ENCODE data around the gene SLC35E4.

Gene SLC35E4

DNA sequence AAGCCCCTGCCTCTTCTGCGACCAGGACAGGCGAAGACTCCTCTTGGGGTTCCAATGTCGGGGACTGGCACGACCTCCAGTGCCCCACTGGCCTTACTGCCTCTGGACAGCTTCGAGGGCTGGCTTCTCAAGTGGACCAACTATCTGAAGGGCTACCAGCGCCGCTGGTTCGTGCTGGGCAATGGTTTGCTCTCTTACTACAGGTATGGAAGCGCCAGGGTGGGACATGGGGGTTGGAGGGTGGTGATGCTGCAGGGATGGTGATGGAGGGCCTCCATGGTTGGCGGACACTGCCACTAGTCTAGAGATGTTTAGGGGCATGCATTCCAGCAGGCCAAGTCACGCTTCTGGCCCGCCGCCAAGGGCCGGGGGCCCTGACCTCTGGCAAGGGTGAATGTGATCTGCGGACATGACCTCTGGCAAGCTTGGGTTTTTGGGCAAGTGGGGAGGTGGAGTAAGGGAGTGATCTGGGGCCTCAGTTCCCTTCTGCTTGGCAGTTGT is 59.8 kb downstream of the SLC35E4 start:
- DNase-seq, result no peak

DNA sequence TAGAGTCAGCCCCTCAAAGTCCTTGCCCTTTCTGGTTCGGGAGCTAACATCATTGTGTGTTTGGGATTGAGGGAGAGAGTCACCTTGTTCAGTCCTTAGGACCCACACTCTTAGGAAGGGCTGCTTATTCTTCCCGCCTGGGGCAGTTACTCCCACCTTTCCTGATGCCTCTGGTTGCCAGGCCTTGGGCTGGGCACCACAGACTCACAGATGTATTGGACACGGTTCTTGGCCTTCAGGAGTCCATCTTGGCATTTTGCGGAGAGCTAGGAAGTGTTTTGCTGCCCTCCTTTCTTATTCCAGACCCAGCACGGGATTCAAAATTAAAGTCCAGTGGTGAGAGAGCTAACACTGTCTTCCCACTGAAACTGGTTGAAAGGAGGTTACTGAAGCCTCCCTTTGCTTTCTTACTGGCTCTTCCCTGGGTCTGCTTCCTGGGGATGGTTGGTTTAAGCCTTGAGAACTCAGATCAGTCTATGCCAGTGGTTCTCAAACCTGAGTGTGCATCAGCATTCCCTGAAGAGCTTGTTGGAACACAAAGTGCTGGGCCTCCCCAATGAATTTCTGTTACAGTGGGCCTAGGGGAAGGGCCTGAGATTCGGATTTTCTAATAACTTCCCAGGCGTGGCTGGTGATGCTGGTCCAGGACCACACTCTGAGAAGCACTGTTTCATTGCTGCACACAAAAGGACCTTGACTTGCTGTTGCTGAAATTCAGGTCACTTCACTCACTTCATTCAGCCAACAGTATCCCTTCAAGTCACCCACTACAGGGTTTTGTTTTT is 60.5 kb downstream of the SLC35E4 start:
- no peak for DNase-seq

All from activated T-cell treated with anti-CD3 and anti-CD28 coated beads, Interleukin-2, amount 50 U/mL, for 48 hours (primary cell).